ENCODE results near the gene PARP14. TPM values are rescaled to one million over a fixed set of nuclear protein-coding genes. Genes with fewer than 3 reads are reported as not detected.

The PARP14 gene
- total RNA-seq, 3 donors from 2014 or later: 42.9 to 57.0 (median 49.8) TPM

- intact Hi-C loops (cut with DNase I; ENCODE audit: low total_unique reads): no loop called here
- no peaks in the 10 kb centered on the region for H3K27me3 ChIP-seq
- no peak overlapping the region for H3K27ac ChIP-seq
- TF ChIP-seq POLR2A (IDR thresholded peaks at IDR 0.05): no peak
- TF ChIP-seq POLR2AphosphoS5 (IDR thresholded peaks at IDR 0.05): no peak
- peak in 2 of 3 donors; percentile 41 to 42 for TF ChIP-seq CTCF (IDR thresholded peaks at IDR 0.05)
- no peaks in the 10 kb centered on the region for H3K9me3 ChIP-seq
- no peak overlapping the region for H3K4me3 ChIP-seq
- no peak for DNase-seq (ENCODE audit: low spot score in 2 of 2)
- no peaks in the 10 kb centered on the region for H3K4me1 ChIP-seq
- H3K36me3 ChIP-seq: no peaks in the 10 kb centered on the region
Measured at GRCh38 chr3:122754929-122755328, 74.3 kb downstream of the PARP14 start.

- no peaks in the 10 kb centered on the region for H3K9me3 ChIP-seq
- H3K4me1 ChIP-seq: no peaks in the 10 kb centered on the region
- TF ChIP-seq POLR2AphosphoS5 (IDR thresholded peaks at IDR 0.05) (no peak), POLR2A (IDR thresholded peaks at IDR 0.05) (no peak), CTCF (IDR thresholded peaks at IDR 0.05) (no peak)
- intact Hi-C loops (cut with DNase I; ENCODE audit: low total_unique reads): no loop called here
- H3K36me3 ChIP-seq: no peaks in the 10 kb centered on the region
- H3K27me3 ChIP-seq: no peaks in the 10 kb centered on the region
- DNase-seq (ENCODE audit: low spot score in 2 of 2): no peak
- no peak overlapping the region for H3K27ac ChIP-seq
- H3K4me3 ChIP-seq: no peak overlapping the region
Measured at GRCh38 chr3:122755491-122755890, 74.9 kb downstream of the PARP14 start.

- Histone ChIP-seq H3K27ac (no peak overlapping the region), H3K36me3 (no peaks in the 10 kb centered on the region), H3K27me3 (no peaks in the 10 kb centered on the region), H3K9me3 (no peaks in the 10 kb centered on the region), H3K4me3 (no peak overlapping the region), H3K4me1 (no peaks in the 10 kb centered on the region)
- intact Hi-C loops (cut with DNase I; ENCODE audit: low total_unique reads): no loop called here
- no peak for TF ChIP-seq CTCF (IDR thresholded peaks at IDR 0.05)
- TF ChIP-seq POLR2AphosphoS5 (IDR thresholded peaks at IDR 0.05): no peak
- TF ChIP-seq POLR2A (IDR thresholded peaks at IDR 0.05): no peak
- no peak for DNase-seq (ENCODE audit: low spot score in 2 of 2)
Measured at GRCh38 chr3:122758877-122759560, 78.4 kb downstream of the PARP14 start.

- H3K27ac ChIP-seq: no peak overlapping the region
- TF ChIP-seq POLR2A (IDR thresholded peaks at IDR 0.05) (no peak), CTCF (IDR thresholded peaks at IDR 0.05) (no peak), POLR2AphosphoS5 (IDR thresholded peaks at IDR 0.05) (no peak)
- H3K27me3 ChIP-seq: no peaks in the 10 kb centered on the region
- no peaks in the 10 kb centered on the region for H3K4me1 ChIP-seq
- no peak for DNase-seq (ENCODE audit: low spot score in 2 of 2)
- H3K36me3 ChIP-seq: no peaks in the 10 kb centered on the region
- no peaks in the 10 kb centered on the region for H3K9me3 ChIP-seq
- intact Hi-C loops (cut with DNase I; ENCODE audit: low total_unique reads): no loop called here
- no peak overlapping the region for H3K4me3 ChIP-seq
Measured at GRCh38 chr3:122760453-122761271, 80.0 kb downstream of the PARP14 start.

GRCh38 chr3:122766430-122766829 lies 85.8 kb downstream of the PARP14 start:
- no peak overlapping the region for H3K4me3 ChIP-seq
- H3K27ac ChIP-seq: no peak overlapping the region

More at GRCh38 chr3:122766430-122766829, 85.8 kb downstream of the PARP14 start:
- intact Hi-C loops (cut with DNase I; ENCODE audit: low total_unique reads): no loop called here
- DNase-seq (ENCODE audit: low spot score in 2 of 2): no peak
- no peaks in the 10 kb centered on the region for H3K27me3 ChIP-seq
- H3K4me1 ChIP-seq: no peaks in the 10 kb centered on the region
- no peaks in the 10 kb centered on the region for H3K9me3 ChIP-seq
- H3K36me3 ChIP-seq: no peaks in the 10 kb centered on the region
- no peak for TF ChIP-seq CTCF (IDR thresholded peaks at IDR 0.05)
- no peak for TF ChIP-seq POLR2AphosphoS5 (IDR thresholded peaks at IDR 0.05)
- TF ChIP-seq POLR2A (IDR thresholded peaks at IDR 0.05): no peak

All from breast epithelium (tissue), 4 donors.